Skeletal muscle tissue (tissue), 4 donors: ENCODE data around the gene NCKAP5. TPM values are rescaled to one million over a fixed set of nuclear protein-coding genes. Genes with fewer than 3 reads are reported as not detected.
A peak's percentile ranks its signal among the peaks of the same experiment; 100 is the strongest.

Experiments
- H3K27ac ChIP-seq: one replicate; pipeline ENCODE4 v1.7.0; 2013; ENCODE audit warnings: mild to moderate bottlenecking, low read depth, low read length, inconsistent platforms
- H3K27me3 ChIP-seq, 3 donors: one replicate each; pipeline ENCODE4 v1.7.0; 2013; ENCODE audit warnings: low read length in 3 of 3; ENCODE audit not compliant: control insufficient read depth in 3 of 3, insufficient read depth in 3 of 3
- H3K36me3 ChIP-seq, 3 donors: one replicate each; pipeline ENCODE4 v1.7.0; 2013; ENCODE audit warnings: low read length in 3 of 3; ENCODE audit not compliant: control insufficient read depth in 3 of 3, insufficient read depth in 3 of 3
- H3K4me1 ChIP-seq, 3 donors: one replicate each; pipeline ENCODE4 v1.7.0; 2013; ENCODE audit warnings: low read length in 3 of 3, mild to moderate bottlenecking in 3 of 3; ENCODE audit not compliant: control insufficient read depth in 3 of 3, insufficient read depth in 3 of 3
- H3K4me3 ChIP-seq, 3 donors: one replicate each; pipeline ENCODE4 v1.7.0; 2013; ENCODE audit warnings: low read length in 3 of 3
- H3K9ac ChIP-seq, 3 donors: one replicate each; pipeline ENCODE4 v1.7.0; 2013; ENCODE audit warnings: low read length in 3 of 3, mild to moderate bottlenecking in 3 of 3, moderate library complexity in 2 of 3, low read depth in 1 of 3
- H3K9me3 ChIP-seq, 3 donors: one replicate each; pipeline ENCODE4 v1.7.0; 2013; ENCODE audit warnings: low read length in 3 of 3; ENCODE audit not compliant: control insufficient read depth in 3 of 3
- total RNA-seq: library from RNA; depleted of rRNA; stranded (reverse); fragments of >200 nt; gene quantifications from one replicate; pipeline ENCODE4 v1.2.3, GENCODE V29; 2014
- donor health status: Osteomylitis.

The NCKAP5 gene
- total RNA-seq, 1 donor from 2014 or later, result 5.7 TPM

DNA sequence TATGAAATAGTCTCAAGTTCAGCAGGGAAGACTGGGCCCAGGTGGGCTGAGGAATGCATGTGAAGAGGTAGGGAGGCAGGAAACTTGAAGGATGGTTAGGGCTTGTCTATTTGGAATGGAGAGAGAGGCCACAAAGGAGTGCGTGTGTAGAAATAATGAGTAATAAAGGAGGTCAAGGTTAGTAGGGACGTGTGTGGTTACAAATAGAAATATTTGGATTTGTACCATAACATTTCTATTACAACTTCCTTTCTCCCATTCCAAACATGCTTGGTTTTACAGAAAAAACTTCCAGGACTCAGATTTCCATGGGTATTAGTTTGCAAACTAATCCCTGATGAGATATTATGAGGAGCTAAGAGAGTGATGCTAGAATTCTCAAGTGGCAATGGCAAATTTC lies 280.6 kb downstream of the NCKAP5 start:
- no peak overlapping the region for H3K9ac ChIP-seq
- H3K4me1 ChIP-seq, result no peaks in the 10 kb centered on the region
- no peak overlapping the region for H3K4me3 ChIP-seq
- H3K27me3 ChIP-seq, result no peaks in the 10 kb centered on the region
- H3K27ac ChIP-seq, result no peak overlapping the region
- no peaks in the 10 kb centered on the region for H3K9me3 ChIP-seq
- no peaks in the 10 kb centered on the region for H3K36me3 ChIP-seq

DNA sequence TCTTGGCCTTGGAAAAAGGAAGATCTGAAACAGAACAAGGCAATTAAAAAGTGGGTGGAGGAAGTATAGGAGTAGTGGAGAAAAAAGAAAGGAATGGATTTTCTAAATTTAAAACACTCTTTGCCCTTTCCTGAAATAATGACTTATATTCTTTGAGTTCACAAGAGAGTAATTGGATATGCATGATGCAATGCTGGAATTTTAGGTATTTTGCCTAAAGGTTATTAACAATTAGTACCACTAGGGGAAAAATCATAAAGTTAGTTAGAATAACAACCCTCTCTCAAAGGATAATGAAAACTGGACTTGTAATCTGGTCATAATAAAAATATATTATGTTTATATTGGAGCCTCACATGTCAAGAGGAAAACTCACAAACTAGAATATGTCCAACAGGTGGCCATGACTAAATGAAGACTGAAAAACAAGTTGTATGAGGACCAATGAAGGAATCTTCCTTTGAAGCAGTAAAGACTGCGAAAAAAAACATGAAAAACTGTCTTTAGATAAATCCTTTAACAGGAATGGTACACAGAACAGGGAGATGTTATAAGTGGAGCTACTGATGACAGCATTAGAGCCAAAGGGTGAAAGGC lies 281.8 kb downstream of the NCKAP5 start:
- no peak overlapping the region for H3K9ac ChIP-seq
- H3K27ac ChIP-seq, result no peak overlapping the region
- no peaks in the 10 kb centered on the region for H3K36me3 ChIP-seq
- H3K27me3 ChIP-seq, result no peaks in the 10 kb centered on the region
- no peak overlapping the region for H3K4me3 ChIP-seq
- H3K4me1 ChIP-seq, result no peaks in the 10 kb centered on the region
- H3K9me3 ChIP-seq, result no peaks in the 10 kb centered on the region

DNA sequence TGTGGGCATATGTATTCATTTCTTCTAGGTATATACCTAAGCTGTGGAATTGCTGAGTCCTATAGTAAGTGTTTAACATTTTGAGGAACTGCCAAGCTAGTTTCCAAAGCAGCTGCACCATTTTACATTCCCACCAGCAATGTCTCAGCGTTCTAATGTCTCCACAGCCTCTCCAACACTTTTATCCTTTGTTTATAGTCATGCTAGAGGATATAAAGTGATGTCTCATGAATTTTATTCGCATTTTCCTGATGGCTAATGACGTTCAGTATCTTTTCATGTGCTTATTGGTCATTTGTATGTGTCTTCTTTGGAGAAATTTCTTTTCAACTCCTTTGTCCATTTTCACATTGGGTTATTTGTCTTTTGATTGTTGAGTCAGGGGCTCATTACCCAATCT lies 295.2 kb downstream of the NCKAP5 start:
- no peak overlapping the region for H3K9ac ChIP-seq
- H3K36me3 ChIP-seq, result no peaks in the 10 kb centered on the region
- no peak overlapping the region for H3K27ac ChIP-seq
- no peaks in the 10 kb centered on the region for H3K27me3 ChIP-seq
- H3K4me1 ChIP-seq, result no peaks in the 10 kb centered on the region
- no peak overlapping the region for H3K4me3 ChIP-seq
- no peaks in the 10 kb centered on the region for H3K9me3 ChIP-seq

DNA sequence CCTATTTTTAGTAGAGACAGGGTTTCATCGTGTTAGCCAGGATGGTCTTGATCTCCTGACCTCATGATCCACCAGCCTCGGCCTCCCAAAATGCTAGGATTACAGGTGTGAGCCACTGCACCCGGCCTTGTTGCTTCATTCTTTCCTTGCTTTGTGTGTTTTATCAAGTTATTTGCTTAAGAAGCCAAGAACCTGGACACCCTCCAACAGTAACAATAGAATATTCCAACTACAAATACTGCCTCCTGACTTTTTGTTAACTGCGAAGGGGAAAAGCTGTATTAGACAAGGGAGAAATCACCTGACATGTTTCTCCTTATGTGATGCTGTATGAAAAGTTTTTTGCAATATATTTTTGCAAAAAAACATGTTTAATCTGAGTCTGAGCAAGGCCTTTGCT lies 297.2 kb downstream of the NCKAP5 start:
- Histone ChIP-seq H3K36me3 (no peaks in the 10 kb centered on the region), H3K9me3 (no peaks in the 10 kb centered on the region), H3K27ac (no peak overlapping the region)

DNA sequence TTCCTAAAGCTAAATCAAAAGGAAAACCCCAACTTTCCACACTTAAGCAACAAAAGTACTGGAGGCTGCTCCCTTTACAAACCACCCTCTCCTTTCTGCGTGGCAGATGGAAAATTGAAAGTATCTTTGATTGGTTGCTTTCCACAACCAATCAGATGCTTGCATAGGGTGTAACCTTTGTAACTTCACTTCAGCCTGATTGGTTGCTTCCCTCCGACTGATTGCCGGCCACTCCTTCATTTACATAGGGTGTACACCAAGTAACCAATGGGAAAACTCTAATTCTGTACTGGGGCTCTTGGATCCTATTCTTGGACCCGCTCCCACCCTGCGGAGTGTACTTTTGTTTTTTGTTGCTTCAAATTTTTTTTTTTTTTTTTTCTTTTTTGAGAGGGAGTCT lies 297.7 kb downstream of the NCKAP5 start:
- Histone ChIP-seq H3K9me3 (no peaks in the 10 kb centered on the region), H3K4me3 (no peak overlapping the region), H3K4me1 (peaks cover 2 to 3% (median 2%) of the 10 kb centered on the region in 3 donors), H3K36me3 (no peaks in the 10 kb centered on the region), H3K27ac (no peak overlapping the region), H3K27me3 (peaks cover 0 to 3% (median 0%) of the 10 kb centered on the region in 3 donors), H3K9ac (no peak overlapping the region)

More for the DNA sequence above, 297.2 kb downstream of the NCKAP5 start:
- Histone ChIP-seq H3K27me3 (peaks cover 0 to 2% (median 0%) of the 10 kb centered on the region in 3 donors), H3K4me3 (no peak overlapping the region), H3K9ac (no peak overlapping the region), H3K4me1 (peaks cover 0 to 2% (median 1%) of the 10 kb centered on the region in 3 donors)

DNA sequence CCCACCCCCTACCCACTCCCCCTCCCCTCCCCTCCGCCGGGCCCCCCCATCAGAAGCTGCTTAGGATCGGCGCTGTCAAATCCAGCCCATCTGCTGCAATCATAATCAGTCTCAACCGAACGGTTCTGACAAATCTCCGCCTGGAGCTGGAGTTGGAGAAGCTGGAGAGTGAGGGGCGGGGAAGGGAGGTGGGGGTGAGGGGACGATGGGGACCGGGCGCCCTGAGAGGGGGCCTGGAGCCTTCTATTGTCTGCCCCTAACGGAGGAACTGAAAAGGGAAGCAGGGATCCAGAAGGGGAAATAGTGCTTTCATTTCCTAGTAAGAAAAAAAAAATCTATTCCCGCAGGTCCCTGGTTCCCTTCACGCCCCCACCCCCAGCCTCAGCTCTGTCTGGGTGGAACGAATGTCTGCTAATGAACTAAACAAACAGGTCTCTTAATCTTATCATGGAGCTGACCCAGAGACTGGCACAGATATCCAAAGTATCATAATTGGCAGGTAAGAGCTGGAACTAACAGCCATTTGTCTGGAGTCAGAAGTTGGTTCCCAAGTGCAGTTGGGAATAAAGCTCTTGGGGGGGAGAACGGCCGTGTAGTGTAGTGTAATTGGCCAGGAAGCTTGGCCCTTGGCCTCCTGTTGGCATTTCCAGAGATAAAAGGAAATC lies 301.2 kb downstream of the NCKAP5 start:
- no peak overlapping the region for H3K27ac ChIP-seq

DNA sequence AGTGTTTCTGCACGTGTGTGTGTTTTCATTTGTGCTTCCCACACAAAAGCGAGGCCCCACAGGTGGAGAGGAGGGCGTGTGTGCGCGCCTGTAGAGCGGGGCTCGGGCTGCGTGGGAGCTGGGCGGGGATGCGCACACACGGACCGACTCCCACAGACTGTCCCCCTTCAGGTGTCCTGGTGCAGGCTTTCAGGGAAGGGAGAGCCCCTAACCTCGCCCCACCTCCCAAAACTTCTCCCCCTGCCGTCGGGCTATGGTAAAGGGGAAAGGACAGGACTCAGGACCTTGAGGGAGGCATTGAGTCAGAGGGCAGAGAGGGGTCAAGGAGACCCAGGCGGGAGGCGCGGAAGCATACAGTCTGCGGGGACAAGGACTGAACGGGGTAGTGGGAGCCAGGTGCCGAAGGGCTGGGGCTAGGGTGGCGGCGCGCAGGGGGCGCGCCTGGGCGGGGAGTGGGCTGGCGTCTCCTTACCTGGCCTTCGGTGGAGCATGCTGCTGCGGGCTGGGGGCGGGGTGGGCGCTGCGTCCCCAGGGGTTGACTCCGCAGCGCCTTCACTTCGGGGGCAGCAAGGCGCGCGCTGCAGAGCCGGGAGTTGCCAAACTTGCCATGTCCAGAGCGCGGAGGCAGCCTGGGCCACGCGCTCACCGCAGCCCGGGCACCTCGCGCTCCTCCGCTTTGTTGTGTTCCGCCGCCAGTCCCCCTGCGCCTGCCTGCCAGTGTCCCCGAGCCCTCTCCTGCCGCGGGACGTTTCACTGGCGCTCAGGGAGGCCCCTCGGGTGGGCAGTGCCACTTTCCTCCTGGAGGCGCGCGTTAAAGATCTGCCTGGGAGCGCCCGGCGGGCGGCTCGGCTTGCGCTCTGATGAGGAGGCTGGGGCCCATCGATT lies 302.0 kb downstream of the NCKAP5 start:
- Histone ChIP-seq H3K9ac (peak overlapping the region in 1 of 3 donors; percentile 23), H3K9me3 (no peaks in the 10 kb centered on the region), H3K4me1 (peaks cover 2 to 5% (median 3%) of the 10 kb centered on the region in 3 donors), H3K4me3 (peak overlapping the region; percentile 43 to 52 (median 49)), H3K36me3 (no peaks in the 10 kb centered on the region), H3K27me3 (peaks cover 0 to 3% (median 0%) of the 10 kb centered on the region in 3 donors), H3K27ac (no peak overlapping the region)

More for the DNA sequence above, 301.2 kb downstream of the NCKAP5 start:
- no peaks in the 10 kb centered on the region for H3K9me3 ChIP-seq
- no peak overlapping the region for H3K9ac ChIP-seq
- H3K27me3 ChIP-seq, result peaks cover 0 to 3% (median 0%) of the 10 kb centered on the region in 3 donors
- H3K4me3 ChIP-seq, result no peak overlapping the region
- peaks cover 2 to 5% (median 3%) of the 10 kb centered on the region in 3 donors for H3K4me1 ChIP-seq
- no peaks in the 10 kb centered on the region for H3K36me3 ChIP-seq

DNA sequence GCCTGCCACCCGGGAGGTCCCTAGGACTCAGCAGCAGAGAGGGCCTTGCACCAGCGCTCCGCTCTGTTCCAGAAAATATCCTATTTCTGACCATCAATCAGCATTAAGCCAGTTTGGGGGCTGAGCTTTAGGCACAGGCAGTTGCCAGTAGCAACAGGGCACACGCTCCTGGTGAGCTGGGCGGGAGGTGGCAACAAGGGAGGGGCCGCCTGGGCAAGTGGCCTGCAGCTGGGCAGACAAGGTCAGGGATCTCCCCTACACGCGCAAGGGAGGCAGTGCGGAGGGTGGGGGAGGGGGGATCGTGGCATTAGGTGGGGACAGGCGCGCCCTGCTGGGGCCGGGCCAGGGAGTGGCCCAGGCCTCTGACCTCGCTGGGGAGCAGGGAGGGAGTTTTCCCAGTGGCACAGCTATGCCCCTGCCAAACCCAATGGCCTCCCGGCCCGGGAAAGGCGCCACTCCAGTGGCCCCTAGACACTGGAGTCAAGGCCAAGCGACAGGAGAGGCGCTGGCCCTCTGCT lies 302.8 kb downstream of the NCKAP5 start:
- peak overlapping the region in 2 of 3 donors; percentile 43 to 52 for H3K4me3 ChIP-seq
- H3K36me3 ChIP-seq, result no peaks in the 10 kb centered on the region
- H3K27ac ChIP-seq, result no peak overlapping the region
- peaks cover 2 to 5% (median 3%) of the 10 kb centered on the region in 3 donors for H3K4me1 ChIP-seq
- H3K27me3 ChIP-seq, result peaks cover 0 to 3% (median 0%) of the 10 kb centered on the region in 3 donors
- H3K9ac ChIP-seq, result no peak overlapping the region
- no peaks in the 10 kb centered on the region for H3K9me3 ChIP-seq

DNA sequence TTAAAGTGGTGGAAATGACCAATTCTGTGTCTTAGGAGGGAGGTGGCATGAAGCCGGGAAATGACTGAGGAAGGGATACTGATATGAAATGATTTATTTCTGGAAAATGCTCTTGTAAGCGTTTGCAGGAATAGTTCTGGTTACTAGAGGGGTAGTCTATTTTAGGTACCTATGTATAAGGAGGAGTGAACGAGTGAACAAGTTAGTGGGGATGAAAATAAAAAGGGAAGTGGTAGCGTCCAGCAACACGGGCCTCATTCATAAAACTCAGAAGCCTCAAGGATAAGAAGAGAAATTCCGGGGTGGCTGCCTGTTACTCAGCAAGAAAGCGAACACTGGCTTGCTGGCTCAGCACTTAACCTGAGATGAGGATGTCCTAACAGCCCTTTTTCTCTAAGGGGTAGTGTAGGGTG lies 303.3 kb downstream of the NCKAP5 start:
- no peaks in the 10 kb centered on the region for H3K36me3 ChIP-seq

More for the DNA sequence above, 303.3 kb downstream of the NCKAP5 start:
- peak overlapping the region in 2 of 3 donors; percentile 38 to 51 for H3K4me3 ChIP-seq
- no peak overlapping the region for H3K9ac ChIP-seq
- H3K9me3 ChIP-seq, result no peaks in the 10 kb centered on the region
- peaks cover 2 to 5% (median 3%) of the 10 kb centered on the region in 3 donors for H3K4me1 ChIP-seq
- no peak overlapping the region for H3K27ac ChIP-seq
- peaks cover 0 to 3% (median 0%) of the 10 kb centered on the region in 3 donors for H3K27me3 ChIP-seq
